GM12872 (cell line): Measurements from ENCODE around the gene GPRC5D.

Experiments
- TF ChIP-seq, protein P1 (sequence below): IDR thresholded peaks from 3 replicates; pipeline ENCODE4 v1.5.1; 2011; ENCODE audit warnings: low read depth, mild to moderate bottlenecking, low read length, moderate library complexity; ENCODE audit not compliant: insufficient read depth

Gene GPRC5D

DNA sequence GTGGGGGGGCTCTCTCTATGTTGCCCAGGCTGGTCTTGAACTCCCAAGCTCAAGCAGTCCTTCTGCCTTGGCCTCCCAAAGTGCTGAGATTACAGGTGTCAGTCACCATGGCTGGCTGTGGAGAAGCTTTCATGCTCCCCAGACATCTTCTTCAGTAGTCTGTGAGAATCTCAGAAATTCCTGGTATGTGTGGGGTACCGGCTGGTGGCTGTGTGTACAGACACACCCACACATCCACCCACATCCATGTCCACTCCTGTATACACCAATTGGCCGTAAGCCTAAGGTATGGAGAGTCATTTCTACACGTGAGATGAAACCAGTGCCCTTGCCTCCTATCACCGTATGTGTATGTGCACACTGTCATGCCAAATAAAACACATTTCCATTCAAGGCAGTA lies 27.8 kb downstream of the GPRC5D start:
- TF ChIP-seq, protein P1, sequence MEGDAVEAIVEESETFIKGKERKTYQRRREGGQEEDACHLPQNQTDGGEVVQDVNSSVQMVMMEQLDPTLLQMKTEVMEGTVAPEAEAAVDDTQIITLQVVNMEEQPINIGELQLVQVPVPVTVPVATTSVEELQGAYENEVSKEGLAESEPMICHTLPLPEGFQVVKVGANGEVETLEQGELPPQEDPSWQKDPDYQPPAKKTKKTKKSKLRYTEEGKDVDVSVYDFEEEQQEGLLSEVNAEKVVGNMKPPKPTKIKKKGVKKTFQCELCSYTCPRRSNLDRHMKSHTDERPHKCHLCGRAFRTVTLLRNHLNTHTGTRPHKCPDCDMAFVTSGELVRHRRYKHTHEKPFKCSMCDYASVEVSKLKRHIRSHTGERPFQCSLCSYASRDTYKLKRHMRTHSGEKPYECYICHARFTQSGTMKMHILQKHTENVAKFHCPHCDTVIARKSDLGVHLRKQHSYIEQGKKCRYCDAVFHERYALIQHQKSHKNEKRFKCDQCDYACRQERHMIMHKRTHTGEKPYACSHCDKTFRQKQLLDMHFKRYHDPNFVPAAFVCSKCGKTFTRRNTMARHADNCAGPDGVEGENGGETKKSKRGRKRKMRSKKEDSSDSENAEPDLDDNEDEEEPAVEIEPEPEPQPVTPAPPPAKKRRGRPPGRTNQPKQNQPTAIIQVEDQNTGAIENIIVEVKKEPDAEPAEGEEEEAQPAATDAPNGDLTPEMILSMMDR: no peak

DNA sequence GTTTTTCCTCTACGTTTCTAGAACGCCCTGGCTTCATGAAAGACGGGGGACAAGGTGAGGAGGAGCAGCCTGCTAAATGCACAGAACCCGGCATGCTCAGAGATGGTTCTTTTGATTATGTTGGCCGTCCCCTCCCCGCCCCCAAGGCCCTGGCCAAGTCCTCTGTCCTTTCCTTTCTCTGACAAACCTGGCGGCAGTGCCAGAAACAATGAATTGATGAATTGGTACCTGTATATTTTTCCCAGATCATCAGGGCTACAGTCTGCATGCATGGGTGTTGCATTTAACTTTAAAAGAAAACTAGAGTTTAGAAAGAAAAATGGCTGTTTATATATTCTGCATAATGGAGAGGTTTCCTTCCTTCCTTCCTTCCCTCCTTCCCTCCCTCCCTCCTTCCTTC lies 29.0 kb downstream of the GPRC5D start:
- TF ChIP-seq, protein P1: no peak

DNA sequence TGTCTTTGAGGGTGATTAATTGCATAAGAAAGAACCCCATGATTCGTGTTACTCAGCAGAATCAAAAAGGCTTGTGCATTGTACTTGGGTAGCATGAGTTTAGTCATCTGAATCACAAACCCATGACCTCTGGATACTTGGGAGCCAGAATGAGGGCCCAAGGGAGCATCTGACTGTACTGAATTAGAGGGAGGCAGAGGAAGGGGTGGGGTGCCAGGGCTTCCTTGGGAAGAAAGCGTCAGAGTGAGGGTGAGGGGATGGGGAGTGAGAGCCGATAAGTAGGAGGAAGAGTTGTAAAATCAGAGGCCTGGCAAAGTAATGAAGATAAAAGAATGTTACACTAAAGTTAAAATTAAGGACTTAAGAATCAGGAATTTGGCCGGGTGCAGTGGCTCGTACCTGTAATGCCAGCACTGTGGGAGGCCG lies 29.8 kb downstream of the GPRC5D start:
- TF ChIP-seq, protein P1: no peak

DNA sequence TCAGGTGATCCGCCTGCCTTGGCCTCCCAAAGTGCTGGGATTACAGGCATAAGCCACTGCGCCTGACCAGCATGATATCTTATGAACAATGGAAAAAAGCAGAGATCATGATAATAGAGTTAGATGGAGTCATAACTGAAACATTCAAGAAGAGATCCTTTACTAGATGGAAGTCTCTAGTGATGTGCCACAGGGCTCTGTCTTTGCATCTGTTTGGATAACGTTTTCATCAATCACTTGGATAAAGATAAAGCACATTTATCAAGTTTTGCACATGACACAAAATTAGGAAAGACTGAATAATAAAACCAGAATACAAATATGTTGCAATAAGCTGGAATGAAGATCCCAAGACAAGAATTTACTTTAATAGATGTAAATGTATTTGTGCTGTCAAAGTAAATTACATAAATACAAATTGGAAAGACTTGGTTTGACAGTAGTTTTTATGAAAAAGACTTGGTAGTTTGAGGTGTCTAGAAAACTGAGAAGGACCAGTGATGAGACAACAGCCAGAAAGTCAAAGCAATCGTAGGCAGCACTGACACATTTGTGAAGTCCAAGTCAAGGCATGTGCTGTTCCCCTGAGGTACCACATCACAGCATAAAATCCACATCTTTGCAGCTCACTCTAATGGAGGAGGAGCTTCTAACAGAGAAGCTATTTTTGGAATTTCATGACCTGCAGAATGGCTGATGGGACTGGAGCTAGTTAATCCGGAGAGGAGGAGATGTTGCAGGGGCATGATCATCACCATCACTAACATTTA lies 32.1 kb downstream of the GPRC5D start:
- TF ChIP-seq, protein P1: no peak

DNA sequence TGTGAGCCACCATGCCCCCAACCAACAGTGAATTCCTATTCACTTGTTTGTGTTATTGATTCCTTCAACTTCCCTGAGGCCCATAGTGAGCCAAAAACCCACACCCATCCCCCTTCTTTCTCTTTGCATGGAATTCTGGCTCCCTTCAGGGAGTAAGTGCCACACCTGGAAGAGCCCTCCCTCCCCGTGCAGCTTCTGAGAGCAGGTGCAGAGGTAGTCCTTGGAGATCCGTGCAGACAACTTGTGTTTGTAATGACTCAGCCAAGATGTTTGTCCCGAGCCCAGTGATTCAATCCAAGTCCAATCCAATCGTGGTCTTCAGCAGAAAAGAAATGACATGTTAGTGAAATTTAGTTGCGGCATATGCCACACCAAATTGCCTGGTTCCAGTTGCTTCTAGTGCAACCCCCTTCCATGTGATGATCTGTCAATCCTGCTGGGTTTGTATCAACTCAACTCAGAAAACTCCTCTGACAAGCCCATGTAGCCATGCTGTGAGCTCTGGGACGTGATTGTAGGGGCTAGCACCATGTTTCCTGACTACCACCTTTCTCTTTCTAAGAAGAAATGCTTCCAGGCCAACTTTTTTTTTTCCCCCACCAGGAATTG lies 33.1 kb downstream of the GPRC5D start:
- TF ChIP-seq, protein P1: no peak

DNA sequence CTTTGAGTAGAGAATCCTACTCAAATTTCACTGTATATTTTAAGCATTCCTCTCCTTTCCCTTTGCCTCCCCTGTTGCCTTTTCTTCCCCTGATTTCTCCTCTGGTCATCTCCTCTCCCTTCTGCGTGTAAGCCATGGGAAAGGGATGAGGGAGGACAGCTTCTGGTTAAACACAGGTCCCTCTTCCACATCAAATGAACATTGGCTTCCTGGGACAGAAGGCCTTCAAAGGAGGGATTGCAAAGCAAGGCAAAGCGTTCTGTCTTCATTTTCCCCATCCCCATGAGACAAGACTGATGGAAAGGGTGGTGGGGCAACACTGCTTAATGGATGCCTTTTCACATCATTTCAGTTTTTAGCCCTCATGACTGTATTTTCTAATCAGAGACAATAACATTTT lies 34.5 kb downstream of the GPRC5D start:
- TF ChIP-seq, protein P1: no peak

DNA sequence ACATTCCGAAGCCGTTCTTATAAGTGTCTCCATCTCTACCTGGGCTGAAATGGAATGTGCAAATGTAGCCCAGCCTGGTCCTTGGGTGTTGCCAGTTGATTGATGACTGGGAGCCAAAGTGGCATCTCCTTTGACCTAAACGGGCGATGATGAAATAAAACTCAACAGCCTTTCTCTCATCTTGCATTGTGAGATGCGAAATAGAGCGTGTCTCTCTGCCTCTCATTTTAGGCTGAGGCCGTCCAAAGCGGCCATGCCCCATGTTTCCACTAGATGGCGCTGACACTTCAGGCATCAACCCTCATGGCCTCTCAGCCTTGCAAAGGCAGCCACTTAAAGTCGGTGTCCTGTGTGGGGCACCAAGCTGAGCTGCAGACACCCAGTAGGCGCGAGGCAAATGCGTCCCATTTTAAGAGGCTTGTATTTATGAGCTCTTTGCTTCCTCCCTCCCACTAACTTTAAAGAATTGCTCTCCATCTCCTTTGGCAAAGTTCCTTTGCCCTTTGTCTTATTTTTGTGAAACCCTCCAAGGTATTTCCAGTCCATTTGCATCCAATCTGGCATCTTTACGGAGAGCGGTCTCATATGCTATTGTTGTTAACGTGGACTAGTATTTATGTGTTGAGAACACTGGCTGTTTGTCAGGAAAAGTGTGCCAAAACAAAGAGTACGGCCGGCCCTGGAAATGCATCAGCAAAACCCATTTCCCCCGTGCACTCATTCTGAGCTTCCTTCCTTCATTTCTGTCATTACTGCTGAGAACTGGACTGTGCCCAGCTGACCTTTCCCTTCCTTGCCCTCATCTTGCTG lies 35.6 kb downstream of the GPRC5D start:
- TF ChIP-seq, protein P1: peak; percentile 99
